Natural killer cell treated with Interleukin-12 subunit alpha and Interleukin-12 subunit beta and Interleukin-15 and Interleukin-18, amount 100 ng/mL, for 72 hours (primary cell): ENCODE data around the gene RAB24. TPM values are rescaled to one million over a fixed set of nuclear protein-coding genes. Genes with fewer than 3 reads are reported as not detected.
"Not testable (repeated sequence)": the region's sequence is repeated elsewhere in the genome, so short reads cannot be mapped to it uniquely, and the experiment has no call there.

ENCODE experiments used
- ATAC-seq, 2 donors: fragments of 150-1000 bp; cut with Tn5 transposase in 1 of 2; sonication (Bioruptor Pico), chemical (Tn5 transposase) in 1 of 2; 2 replicates each; pipeline ENCODE4 v1.10.0; 2021
- DNase-seq: peaks from one replicate; pipeline ENCODE4 v3.0.0; 2022; ENCODE audit warnings: low spot score
- H3K27ac Mint-ChIP-seq, 2 donors: 1 replicate in 1 of 2; 2 replicates in 1 of 2; pipeline ENCODE4 v1.8.0; 2022; ENCODE audit warnings: mixed read lengths in 2 of 2, mild to moderate bottlenecking in 1 of 2, moderate library complexity in 1 of 2
- H3K27me3 Mint-ChIP-seq, 2 donors: 1 replicate in 1 of 2; 2 replicates in 1 of 2; pipeline ENCODE4 v1.8.0; 2022; ENCODE audit warnings: mixed read lengths in 2 of 2
- H3K36me3 Mint-ChIP-seq: one replicate; pipeline ENCODE4 v1.8.0; 2022; ENCODE audit warnings: mixed read lengths
- H3K4me1 Mint-ChIP-seq, 2 donors: 1 replicate in 1 of 2; 2 replicates in 1 of 2; pipeline ENCODE4 v1.8.0; 2022; ENCODE audit warnings: low read depth in 2 of 2, mixed read lengths in 2 of 2, mild to moderate bottlenecking in 1 of 2
- H3K4me3 Mint-ChIP-seq: one replicate; pipeline ENCODE4 v1.8.0; 2022; ENCODE audit warnings: mixed read lengths
- H3K9me3 Mint-ChIP-seq: 2 replicates; pipeline ENCODE4 v1.8.0; 2022; ENCODE audit warnings: mixed read lengths
- total RNA-seq, 2 donors: library from RNA; stranded (reverse); gene quantifications; one replicate each; pipeline ENCODE4 v1.2.3, GENCODE V29; 2022

The RAB24 gene
- 10 to 100 TPM; 44.2 to 49.8 TPM for total RNA-seq

DNA sequence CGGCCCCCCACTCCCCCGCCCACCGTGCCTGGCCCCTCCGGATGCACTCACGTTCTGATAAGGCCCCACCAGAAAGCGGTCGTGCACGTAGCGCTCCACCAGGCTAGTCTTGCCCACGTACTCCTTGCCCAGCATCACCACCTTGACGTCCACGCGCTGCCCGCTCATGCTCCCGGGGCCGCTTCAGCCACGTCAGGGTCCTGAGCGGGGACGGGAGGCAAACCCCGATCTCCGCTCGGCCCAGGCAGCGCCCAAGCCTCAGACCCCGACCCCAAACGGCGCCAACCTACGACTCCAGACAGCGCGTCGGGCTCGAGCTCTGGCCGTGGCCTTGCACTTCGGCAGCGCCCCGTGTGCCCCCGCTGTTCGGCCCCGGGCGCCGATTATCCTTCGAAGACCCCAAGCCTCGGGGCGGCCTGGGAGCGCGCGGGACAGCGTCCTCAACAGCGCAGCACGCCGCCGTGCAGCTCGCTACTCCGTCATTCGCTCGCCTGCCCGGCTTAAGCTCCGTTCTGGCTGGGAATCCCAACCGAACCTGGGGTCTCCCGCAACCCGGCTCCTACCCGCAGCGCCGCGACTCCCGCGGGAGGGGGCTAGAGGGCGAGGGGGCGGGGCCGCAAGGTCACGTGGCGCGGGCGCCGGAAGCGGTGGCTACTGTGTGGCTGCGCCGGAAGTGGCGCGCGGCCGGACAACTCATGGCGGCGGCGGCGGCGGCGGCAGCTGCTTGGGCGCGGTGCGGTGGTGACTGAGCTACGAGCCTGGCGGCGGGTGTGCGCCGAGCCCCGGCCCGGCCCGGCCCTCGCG, at the start of gene RAB24, which contains the start of gene PRELID1:
Gene RAB24 (minus strand): TSS at position 599 of the 804 bp plus-strand sequence. CDS start 431 bp downstream, at position 168.
Gene PRELID1 (plus strand): TSS at position 679 of the 804 bp plus-strand sequence. CDS start 187 bp downstream, outside the sequence.
- peak within 1 kb of the TSS; percentile 82 to 83 for H3K27ac Mint-ChIP-seq
- peaks cover 4% of the 10 kb centered on the region for H3K36me3 Mint-ChIP-seq
- H3K4me3 Mint-ChIP-seq, result peak within 1 kb of the TSS; percentile 96
- ATAC-seq (peak; percentile 82 to 88), DNase-seq (peak; percentile 94)
- no peaks in the 10 kb centered on the region for H3K9me3 Mint-ChIP-seq
- no peaks in the 10 kb centered on the region for H3K27me3 Mint-ChIP-seq
- H3K4me1 Mint-ChIP-seq, result peaks cover 61 to 79% of the 10 kb centered on the region in 2 donors

DNA sequence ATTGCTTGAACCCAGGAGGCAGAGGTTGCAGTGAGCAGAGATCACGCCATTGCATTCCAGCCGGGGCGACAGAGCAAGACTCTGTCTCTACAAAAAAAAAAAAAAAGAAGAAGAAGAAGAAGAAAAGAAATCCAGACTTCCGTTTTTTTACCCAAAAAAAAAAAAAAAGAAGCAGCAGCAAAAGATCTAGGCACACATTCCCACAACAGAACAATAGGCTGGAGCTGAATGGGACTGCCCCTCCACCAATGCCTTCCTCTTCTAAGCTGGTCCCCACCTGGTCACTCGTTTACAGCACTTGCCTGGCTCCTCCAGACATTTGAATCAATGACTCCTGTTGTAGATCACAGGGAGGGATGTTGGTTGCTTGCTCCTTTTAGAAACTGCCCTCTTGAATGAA, 49.6 kb upstream of the RAB24 start:
- Mint-ChIP-seq H3K4me3 (no peak overlapping the region), H3K27ac (peak overlapping the region; percentile 45 to 98), H3K27me3 (no peaks in the 10 kb centered on the region), H3K4me1 (peaks cover 58 to 63% of the 10 kb centered on the region in 2 donors), H3K9me3 (no peaks in the 10 kb centered on the region), H3K36me3 (peaks cover 12% of the 10 kb centered on the region)
- ATAC-seq, result no peak
- no peak for DNase-seq

DNA sequence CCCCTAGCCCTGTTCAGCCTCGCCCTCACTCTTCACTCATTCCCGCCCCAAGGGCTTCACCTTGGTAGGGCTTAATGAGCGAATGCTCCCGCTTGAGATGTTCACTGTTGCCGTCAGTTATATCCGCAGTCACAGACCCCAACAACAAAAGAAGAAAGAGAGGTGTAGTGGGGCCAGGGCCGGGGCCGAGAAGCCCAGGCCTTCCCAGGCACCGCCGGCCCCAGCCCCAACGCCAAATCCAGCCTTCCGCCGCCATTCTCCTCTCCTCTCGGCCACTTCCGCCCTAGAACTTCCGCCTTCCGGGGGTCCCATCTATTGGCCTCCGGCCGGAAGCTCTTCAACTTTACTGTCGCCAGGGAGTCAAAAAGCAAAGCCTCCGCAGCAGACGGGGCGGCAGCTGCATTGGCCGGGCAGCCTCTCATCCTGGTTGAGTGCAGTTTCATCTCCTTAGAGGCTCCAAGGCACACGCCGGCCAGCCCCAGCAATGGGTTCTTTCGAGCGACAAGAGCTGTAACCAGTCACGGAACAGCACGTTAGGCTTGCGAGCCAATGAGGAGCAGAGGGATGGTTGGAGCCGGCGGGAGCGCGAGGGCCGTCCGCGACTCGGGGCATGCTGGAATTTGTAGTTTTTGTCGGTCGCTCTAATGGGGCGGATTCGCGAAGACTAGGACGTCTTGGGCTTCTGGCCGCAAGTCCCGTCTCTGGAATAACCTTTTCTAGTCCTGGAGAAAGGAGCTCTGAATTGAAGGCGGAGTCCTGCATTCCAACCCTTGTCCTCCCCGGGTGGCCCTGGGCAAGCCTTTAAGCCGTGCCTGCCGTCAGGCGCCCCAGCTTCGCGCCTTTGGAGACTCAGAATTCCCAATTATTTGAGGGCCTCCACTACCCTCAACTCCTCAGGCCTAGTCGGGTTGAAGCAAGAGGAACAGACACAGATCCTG, 48.1 kb upstream of the RAB24 start, which contains the start of gene LMAN2:
Gene LMAN2 (minus strand): TSS at position 277 of the 938 bp plus-strand sequence. CDS start 21 bp downstream, at position 256.
- Mint-ChIP-seq H3K4me3 (peak within 1 kb of the TSS; percentile 98), H3K4me1 (peaks cover 55 to 59% of the 10 kb centered on the region in 2 donors)

DNA sequence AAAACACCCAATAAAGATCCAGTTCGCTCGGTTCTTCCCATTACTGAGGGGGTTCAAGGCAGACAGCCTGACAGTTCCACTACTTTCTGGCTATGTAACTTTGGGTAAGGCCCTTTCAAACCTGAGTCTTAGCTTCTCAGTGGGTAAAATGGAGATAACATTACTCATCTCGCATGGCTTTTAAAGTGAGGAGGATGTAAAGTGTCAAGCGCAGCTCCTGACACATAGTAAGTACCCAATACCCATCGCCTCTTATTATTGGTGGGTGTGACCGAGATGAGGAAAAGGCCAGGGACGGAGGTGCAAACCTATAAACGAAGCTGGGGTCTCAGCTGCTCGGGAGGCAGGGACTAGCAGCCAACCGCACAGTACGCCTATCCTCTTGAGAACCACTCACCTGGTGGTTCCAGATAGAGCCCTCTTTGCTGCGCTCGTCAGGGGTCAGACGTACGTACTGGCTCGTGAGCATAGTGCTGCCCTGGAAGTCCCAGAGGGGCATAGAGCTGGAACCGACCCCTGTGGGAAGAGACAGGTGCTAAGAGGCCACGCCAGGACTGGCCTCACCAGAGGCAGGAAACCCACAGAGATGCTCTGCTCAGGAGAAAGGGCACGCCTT, 47.4 kb upstream of the RAB24 start:
- ATAC-seq, result peak in 1 of 2 donors; percentile 15
- Mint-ChIP-seq H3K9me3 (no peaks in the 10 kb centered on the region), H3K36me3 (peaks cover 12% of the 10 kb centered on the region), H3K27me3 (no peaks in the 10 kb centered on the region), H3K27ac (peak overlapping the region; percentile 98 to 99), H3K4me3 (peak overlapping the region; percentile 98), H3K4me1 (peaks cover 49 to 54% of the 10 kb centered on the region in 2 donors)
- no peak for DNase-seq

More for the DNA sequence above, 48.1 kb upstream of the RAB24 start, which contains the start of gene LMAN2:
- DNase-seq (peak; percentile 91), ATAC-seq (peak; percentile 98)
- H3K36me3 Mint-ChIP-seq, result peaks cover 12% of the 10 kb centered on the region
- no peaks in the 10 kb centered on the region for H3K27me3 Mint-ChIP-seq
- H3K27ac Mint-ChIP-seq, result peak within 1 kb of the TSS; percentile 98 to 99
- no peaks in the 10 kb centered on the region for H3K9me3 Mint-ChIP-seq

DNA sequence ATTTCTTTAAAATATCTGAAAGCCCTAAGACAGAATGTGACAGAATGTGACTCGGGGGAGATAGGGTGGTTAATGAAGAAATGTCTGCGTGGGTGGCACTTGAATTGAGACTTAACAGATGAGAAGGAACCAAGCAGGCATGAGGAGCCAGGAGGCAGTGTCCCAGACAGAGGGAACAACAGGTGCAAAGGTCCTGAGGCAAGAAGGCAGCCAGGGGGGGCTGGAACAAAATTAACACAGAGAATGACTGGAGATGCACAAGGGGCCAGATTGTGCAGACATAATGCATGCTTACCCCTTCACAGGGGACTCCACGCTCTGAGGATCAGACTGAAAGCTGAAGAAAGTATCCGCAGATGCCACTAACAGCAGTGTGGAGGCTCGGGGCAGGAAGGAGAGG, 46.2 kb upstream of the RAB24 start:
- Mint-ChIP-seq H3K27ac (peak overlapping the region; percentile 98 to 99), H3K4me3 (peak overlapping the region; percentile 98), H3K9me3 (no peaks in the 10 kb centered on the region), H3K4me1 (peaks cover 42 to 47% of the 10 kb centered on the region in 2 donors), H3K36me3 (peaks cover 12% of the 10 kb centered on the region), H3K27me3 (no peaks in the 10 kb centered on the region)
- DNase-seq (no peak), ATAC-seq (no peak)

DNA sequence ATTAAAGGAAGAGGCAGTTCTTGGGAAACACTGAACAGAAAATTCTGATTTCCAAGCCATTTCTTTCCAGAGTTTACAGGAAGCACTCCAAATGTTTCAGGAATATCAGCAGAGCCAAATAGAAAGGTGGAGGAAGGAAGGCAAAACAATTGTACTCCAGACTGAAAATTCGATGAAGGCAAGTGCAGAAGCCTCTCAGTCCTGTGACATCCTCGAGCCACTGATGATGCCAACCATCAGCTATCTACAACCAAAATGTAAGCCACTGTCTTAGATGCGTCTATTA, 45.8 kb upstream of the RAB24 start:
- ATAC-seq (no peak), DNase-seq (no peak)
- H3K4me3 Mint-ChIP-seq, result peak overlapping the region; percentile 98
- peak overlapping the region; percentile 98 to 99 for H3K27ac Mint-ChIP-seq
- H3K4me1 Mint-ChIP-seq, result peaks cover 37 to 43% of the 10 kb centered on the region in 2 donors
- H3K36me3 Mint-ChIP-seq, result peaks cover 12% of the 10 kb centered on the region
- no peaks in the 10 kb centered on the region for H3K9me3 Mint-ChIP-seq
- no peaks in the 10 kb centered on the region for H3K27me3 Mint-ChIP-seq

DNA sequence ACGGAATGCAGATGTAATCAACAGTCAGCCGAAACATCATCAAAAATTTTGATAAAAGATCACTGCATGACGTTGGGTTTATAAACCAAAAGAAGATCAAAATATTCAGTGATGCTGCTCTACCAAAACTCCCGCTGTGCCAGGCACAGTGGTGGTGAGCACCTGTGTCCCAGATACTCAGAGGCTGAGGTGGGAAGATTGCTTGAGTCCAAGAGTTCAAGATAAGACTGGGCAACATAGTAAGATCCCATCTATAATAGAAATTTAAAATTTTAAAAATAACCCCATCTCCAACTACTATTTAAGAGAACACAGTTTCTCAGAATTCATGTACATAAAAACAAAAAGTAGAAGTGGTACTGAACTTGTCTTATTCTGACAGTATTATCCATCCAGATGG, 44.2 kb upstream of the RAB24 start:
- H3K9me3 Mint-ChIP-seq, result no peaks in the 10 kb centered on the region
- no peaks in the 10 kb centered on the region for H3K27me3 Mint-ChIP-seq
- no peak overlapping the region for H3K27ac Mint-ChIP-seq
- no peak overlapping the region for H3K4me3 Mint-ChIP-seq
- H3K4me1 Mint-ChIP-seq, result peaks cover 40 to 45% of the 10 kb centered on the region in 2 donors
- no peak for ATAC-seq
- no peak for DNase-seq
- peaks cover 18% of the 10 kb centered on the region for H3K36me3 Mint-ChIP-seq

DNA sequence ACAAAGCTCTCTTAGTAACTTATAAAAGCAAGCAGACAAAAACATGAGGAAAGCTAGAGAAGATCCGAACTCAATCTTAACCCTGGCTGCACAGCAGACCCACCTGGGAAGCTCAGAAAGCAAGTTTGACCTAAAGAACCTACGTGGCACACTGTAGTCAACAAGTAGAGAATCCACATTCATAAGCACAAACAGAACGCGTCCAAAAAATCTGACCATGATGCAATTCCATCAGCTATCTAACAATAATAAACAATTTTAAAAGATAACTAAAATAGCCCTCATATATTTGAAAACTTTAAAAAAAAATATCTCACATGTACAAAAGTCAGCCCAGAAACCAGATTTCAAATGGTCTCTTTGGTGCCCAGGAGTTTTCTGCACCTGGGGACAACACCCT, 43.3 kb upstream of the RAB24 start:
- no peak for DNase-seq
- no peak for ATAC-seq
- H3K9me3 Mint-ChIP-seq, result no peaks in the 10 kb centered on the region
- peaks cover 19% of the 10 kb centered on the region for H3K36me3 Mint-ChIP-seq
- H3K27me3 Mint-ChIP-seq, result no peaks in the 10 kb centered on the region
- H3K27ac Mint-ChIP-seq, result no peak overlapping the region
- peaks cover 36 to 41% of the 10 kb centered on the region in 2 donors for H3K4me1 Mint-ChIP-seq
- no peak overlapping the region for H3K4me3 Mint-ChIP-seq

DNA sequence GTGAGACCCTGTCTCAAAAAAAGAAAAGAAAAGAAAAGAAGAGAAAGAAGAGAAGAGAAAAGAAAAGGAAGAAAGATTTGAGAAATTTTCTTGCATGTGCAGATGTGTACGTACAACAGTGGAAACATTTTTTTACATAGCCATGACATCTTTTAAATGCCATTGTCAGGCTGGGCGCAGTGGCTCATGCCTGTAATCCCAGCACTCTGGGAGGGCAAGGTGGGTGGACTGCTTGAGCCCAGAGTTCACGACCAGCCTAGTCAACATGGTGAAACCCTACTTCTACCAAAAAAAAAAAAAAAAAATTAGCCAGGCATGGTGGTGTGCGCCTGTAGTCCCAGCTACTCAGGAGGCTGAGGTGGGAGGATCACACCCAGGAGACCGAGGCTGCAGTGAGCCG, 41.4 kb upstream of the RAB24 start:
- Mint-ChIP-seq H3K9me3 (no peaks in the 10 kb centered on the region), H3K36me3 (peaks cover 26% of the 10 kb centered on the region), H3K4me3 (no peak overlapping the region), H3K27ac (no peak overlapping the region), H3K4me1 (peaks cover 32 to 33% of the 10 kb centered on the region in 2 donors), H3K27me3 (no peaks in the 10 kb centered on the region)
- DNase-seq (no peak), ATAC-seq (no peak)

DNA sequence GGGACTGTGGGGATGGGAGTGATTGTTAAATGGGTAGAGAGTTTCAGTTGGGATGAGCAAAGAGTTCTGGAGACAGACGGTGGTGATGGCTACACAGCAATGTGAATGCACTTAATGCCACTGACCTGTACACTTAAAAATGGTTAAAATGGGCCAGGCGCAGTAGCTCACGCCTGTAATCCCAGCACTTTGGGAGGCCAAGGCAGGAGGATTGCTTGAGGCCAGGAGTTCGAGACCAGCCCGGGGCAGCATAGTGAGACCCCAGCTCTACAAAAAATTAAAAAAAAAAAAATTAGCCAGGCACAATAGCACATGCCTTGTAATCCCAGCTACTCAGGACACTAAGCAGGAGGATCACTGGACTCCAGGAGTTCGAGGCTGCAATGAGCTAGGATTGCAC, 40.3 kb upstream of the RAB24 start:
- no peak overlapping the region for H3K27ac Mint-ChIP-seq
- H3K9me3 Mint-ChIP-seq, result no peaks in the 10 kb centered on the region
- peaks cover 32 to 34% of the 10 kb centered on the region in 2 donors for H3K4me1 Mint-ChIP-seq
- H3K36me3 Mint-ChIP-seq, result peaks cover 22% of the 10 kb centered on the region
- no peak for ATAC-seq
- no peaks in the 10 kb centered on the region for H3K27me3 Mint-ChIP-seq
- H3K4me3 Mint-ChIP-seq, result no peak overlapping the region
- no peak for DNase-seq

DNA sequence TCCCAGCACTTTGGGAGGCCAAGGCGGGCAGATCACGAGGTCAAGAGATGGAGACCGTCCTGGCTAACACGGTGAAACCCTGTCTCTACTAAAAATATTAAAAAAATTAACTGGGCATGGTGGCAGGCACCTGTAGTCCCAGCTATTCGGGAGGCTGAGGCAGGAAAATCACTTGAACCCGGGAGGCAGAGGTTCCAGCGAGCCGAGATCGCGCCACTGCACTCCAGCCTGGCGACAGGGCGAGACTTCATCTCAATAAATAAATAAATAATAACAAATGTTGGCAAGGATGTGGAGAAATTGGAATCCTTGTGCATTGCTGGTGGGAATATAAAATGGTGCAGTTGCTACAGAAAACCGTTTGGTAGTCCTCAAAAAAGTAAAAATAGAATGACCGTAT, 39.5 kb upstream of the RAB24 start:
- H3K9me3 Mint-ChIP-seq, result not testable (repeated sequence)
- H3K36me3 Mint-ChIP-seq, result peaks cover 22% of the 10 kb centered on the region

DNA sequence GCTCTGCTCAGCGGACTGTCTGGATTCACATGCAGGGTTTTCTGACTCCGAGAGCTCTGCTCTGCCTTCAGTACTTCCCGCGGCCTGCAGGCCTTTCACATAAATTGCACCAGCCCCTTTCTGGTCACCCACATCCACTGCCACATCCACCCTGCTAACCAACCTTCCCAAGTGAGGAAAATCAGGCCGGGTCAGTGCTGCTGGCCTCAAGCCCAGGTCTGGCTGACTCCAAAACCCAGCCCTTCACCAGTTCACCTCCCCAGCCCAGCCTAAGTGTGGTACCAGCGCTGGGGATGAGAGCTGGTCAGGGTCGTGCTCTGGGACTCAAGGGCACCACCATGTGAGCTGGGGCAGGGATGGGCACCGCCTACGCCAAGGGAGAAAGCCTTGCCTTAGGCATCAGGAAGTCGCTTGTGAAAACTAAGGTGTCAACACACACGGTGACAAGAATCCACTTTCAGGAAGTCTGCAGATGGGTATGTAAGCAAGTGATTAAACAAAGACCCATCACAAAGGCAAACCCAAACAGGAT, 35.7 kb upstream of the RAB24 start:
- ATAC-seq, result peak; percentile 61 to 79
- Mint-ChIP-seq H3K36me3 (peaks cover 34% of the 10 kb centered on the region), H3K27me3 (no peaks in the 10 kb centered on the region)

More for the DNA sequence above, 39.5 kb upstream of the RAB24 start:
- not testable (repeated sequence) for DNase-seq, H3K27ac Mint-ChIP-seq, ATAC-seq, H3K4me3 Mint-ChIP-seq, H3K27me3 Mint-ChIP-seq
- peaks cover 35 to 37% of the 10 kb centered on the region in 2 donors for H3K4me1 Mint-ChIP-seq

More for the DNA sequence above, 35.7 kb upstream of the RAB24 start:
- no peaks in the 10 kb centered on the region for H3K9me3 Mint-ChIP-seq
- H3K27ac Mint-ChIP-seq, result peak overlapping the region; percentile 48 to 84
- peaks cover 35 to 37% of the 10 kb centered on the region in 2 donors for H3K4me1 Mint-ChIP-seq
- H3K4me3 Mint-ChIP-seq, result peak overlapping the region; percentile 73
- DNase-seq, result no peak
